GM23248 (cell line): Measurements from ENCODE around the gene PKHD1. TPM values are rescaled to one million over a fixed set of nuclear protein-coding genes. Genes with fewer than 3 reads are reported as not detected.
"Not testable (repeated sequence)": the region's sequence is repeated elsewhere in the genome, so short reads cannot be mapped to it uniquely, and the experiment has no call there.

Experiments
- DNase-seq: peaks from one replicate; pipeline ENCODE4 v3.0.0-alpha.2; 2015
- H2AFZ ChIP-seq: fragments of 200-600 bp; sonication (generic); 2 replicates; pipeline ENCODE4 v1.6.1; 2016; ENCODE audit warnings: antibody characterized with exemption
- H3F3A ChIP-seq: fragments of 200-600 bp; sonication (generic); 2 replicates; pipeline ENCODE4 v1.6.1; 2016; ENCODE audit warnings: mild to moderate bottlenecking, antibody characterized with exemption, mixed run types; ENCODE audit not compliant: insufficient read depth
- H3K27ac ChIP-seq: fragments of 200-600 bp; sonication (generic); 2 replicates; pipeline ENCODE4 v1.5.1; 2016; ENCODE audit warnings: mild to moderate bottlenecking
- H3K27me3 ChIP-seq: fragments of 200-600 bp; sonication (generic); replicated peaks from 2 replicates; pipeline ENCODE4 v1.6.1; 2016; ENCODE audit warnings: mild to moderate bottlenecking; ENCODE audit not compliant: insufficient read depth
- H3K36me3 ChIP-seq: fragments of 200-600 bp; sonication (generic); 2 replicates; pipeline ENCODE4 v1.6.1; 2016; ENCODE audit warnings: low read depth, mild to moderate bottlenecking
- H3K4me1 ChIP-seq: fragments of 200-600 bp; sonication (generic); 2 replicates; pipeline ENCODE4 v1.6.1; 2016; ENCODE audit warnings: mild to moderate bottlenecking; ENCODE audit not compliant: insufficient read depth
- H3K4me2 ChIP-seq: fragments of 200-600 bp; sonication (generic); one replicate; pipeline ENCODE4 v1.6.1; 2016; ENCODE audit warnings: mild to moderate bottlenecking; ENCODE audit not compliant: unreplicated experiment
- H3K4me3 ChIP-seq: fragments of 200-600 bp; sonication (generic); 2 replicates; pipeline ENCODE4 v1.5.1; 2016; ENCODE audit warnings: mild to moderate bottlenecking
- H3K79me2 ChIP-seq: fragments of 200-600 bp; sonication (generic); 2 replicates; pipeline ENCODE4 v1.6.1; 2016; ENCODE audit warnings: mild to moderate bottlenecking; ENCODE audit not compliant: insufficient read depth
- H3K9ac ChIP-seq: fragments of 200-600 bp; sonication (generic); 2 replicates; pipeline ENCODE4 v1.6.1; 2016; ENCODE audit warnings: mild to moderate bottlenecking
- H3K9me2 ChIP-seq: fragments of 200-600 bp; sonication (generic); 2 replicates; pipeline ENCODE4 v1.6.1; 2016; ENCODE audit warnings: mixed run types, mild to moderate bottlenecking, moderate library complexity; ENCODE audit not compliant: insufficient read depth
- H3K9me3 ChIP-seq: fragments of 200-600 bp; sonication (generic); one replicate; pipeline ENCODE4 v1.6.1; 2017; ENCODE audit warnings: low read depth
- H4K20me1 ChIP-seq: fragments of 200-600 bp; sonication (generic); 2 replicates; pipeline ENCODE4 v1.6.0; 2016; ENCODE audit not compliant: insufficient read depth
- EZH2 ChIP-seq: fragments of 200-600 bp; sonication (generic); IDR thresholded peaks from 2 replicates; pipeline ENCODE4 v1.6.1; 2018; ENCODE audit warnings: antibody characterized with exemption, mild to moderate bottlenecking; ENCODE audit not compliant: insufficient read depth, poor library complexity, severe bottlenecking
- EZH2phosphoT487 ChIP-seq: fragments of 200-600 bp; sonication (generic); IDR thresholded peaks from 2 replicates; pipeline ENCODE4 v1.6.1; 2018; ENCODE audit warnings: antibody characterized with exemption, moderate library complexity, mild to moderate bottlenecking, low read depth; ENCODE audit not compliant: insufficient read depth
- WGBS, 2 experiments: methylation state at CpG; one replicate each; pipeline ENCODE4 v1.1.6; 2015 to 2017; ENCODE audit warnings: low lambda C conversion rate in 2 of 2, low coverage in 1 of 2; ENCODE audit errors: missing lambda C conversion rate in 2 of 2; 5-methylcytosine and 5-hydroxymethylcytosine counted together
- in situ Hi-C: fragments of 300-500 bp; cut with MboI; formaldehyde crosslinking; loops from 2 replicates; pipeline ENCODE4 v1.15.0; 2020
- polyA plus RNA-seq: library from polyadenylated mRNA; unstranded; fragments of >200 nt; fragmentation: Nextera tagmentation; extraction: Ambion mirVana; gene quantifications from 2 replicates; pipeline ENCODE4 v1.2.1, GENCODE V29; 2016
- total RNA-seq: library from RNA; depleted of rRNA; stranded (reverse); fragments of >200 nt; shearing (Covaris generic); gene quantifications from 2 replicates; pipeline ENCODE4 v1.2.3, GENCODE V29; 2014

Gene PKHD1
- total and polyA plus RNA-seq, 2 experiments from 2014 or later = not detected

GRCh38 chr6:51954681-51955080 lies 132.7 kb downstream of the PKHD1 start:
- TF ChIP-seq EZH2 = no peak
- TF ChIP-seq EZH2phosphoT487 = no peak
- no peaks in the 10 kb centered on the region for H4K20me1 ChIP-seq
- H2AFZ ChIP-seq = no peak overlapping the region
- H3K9me3 ChIP-seq = no peaks in the 10 kb centered on the region
- DNase-seq = no peak
- no peaks in the 10 kb centered on the region for H3K36me3 ChIP-seq
- H3K9me2 ChIP-seq = no peaks in the 10 kb centered on the region
- no peak overlapping the region for H3K27ac ChIP-seq
- H3K4me1 ChIP-seq = no peaks in the 10 kb centered on the region
- no peaks in the 10 kb centered on the region for H3K79me2 ChIP-seq
- 13 to 19% methylated on average over 3 of the region's 3 CpGs for WGBS, 2 experiments
- no peak overlapping the region for H3K4me2 ChIP-seq
- in situ Hi-C loops = no loop called here
- no peaks in the 10 kb centered on the region for H3K27me3 ChIP-seq
- H3F3A ChIP-seq = no peaks in the 10 kb centered on the region
- no peak overlapping the region for H3K4me3 ChIP-seq
- no peak overlapping the region for H3K9ac ChIP-seq

- Histone ChIP-seq H3K36me3 (no peaks in the 10 kb centered on the region), H3K27ac (no peak overlapping the region), H3K9ac (no peak overlapping the region), H3K79me2 (no peaks in the 10 kb centered on the region), H2AFZ (no peak overlapping the region), H3K4me3 (no peak overlapping the region), H3F3A (no peaks in the 10 kb centered on the region), H4K20me1 (no peaks in the 10 kb centered on the region), H3K4me2 (no peak overlapping the region), H3K4me1 (no peaks in the 10 kb centered on the region), H3K9me2 (no peaks in the 10 kb centered on the region), H3K27me3 (no peaks in the 10 kb centered on the region), H3K9me3 (no peaks in the 10 kb centered on the region)
- TF ChIP-seq EZH2phosphoT487 (no peak), EZH2 (no peak)
- in situ Hi-C loops = no loop called here
- DNase-seq = no peak
Measured at GRCh38 chr6:51953246-51953645, 134.2 kb downstream of the PKHD1 start.

GRCh38 chr6:51951924-51952323 lies 135.5 kb downstream of the PKHD1 start:
- in situ Hi-C loops = no loop called here
- Histone ChIP-seq H3K4me2 (no peak overlapping the region), H2AFZ (no peak overlapping the region), H3K27ac (no peak overlapping the region), H3K79me2 (no peaks in the 10 kb centered on the region), H3K4me3 (no peak overlapping the region), H3F3A (no peaks in the 10 kb centered on the region), H3K9ac (no peak overlapping the region), H4K20me1 (no peaks in the 10 kb centered on the region), H3K27me3 (no peaks in the 10 kb centered on the region), H3K9me3 (no peaks in the 10 kb centered on the region), H3K4me1 (no peaks in the 10 kb centered on the region), H3K36me3 (no peaks in the 10 kb centered on the region), H3K9me2 (no peaks in the 10 kb centered on the region)
- DNase-seq = no peak
- no peak for TF ChIP-seq EZH2phosphoT487
- no peak for TF ChIP-seq EZH2

GRCh38 chr6:51949526-51949925 lies 137.9 kb downstream of the PKHD1 start:
- Histone ChIP-seq H3K27me3 (no peaks in the 10 kb centered on the region), H3F3A (no peaks in the 10 kb centered on the region), H3K9ac (no peak overlapping the region), H4K20me1 (no peaks in the 10 kb centered on the region), H3K9me2 (no peaks in the 10 kb centered on the region), H3K4me2 (no peak overlapping the region), H3K4me3 (no peak overlapping the region), H3K79me2 (no peaks in the 10 kb centered on the region), H3K36me3 (no peaks in the 10 kb centered on the region), H2AFZ (no peak overlapping the region), H3K4me1 (no peaks in the 10 kb centered on the region), H3K27ac (no peak overlapping the region), H3K9me3 (no peaks in the 10 kb centered on the region)
- in situ Hi-C loops = no loop called here
- TF ChIP-seq EZH2 (no peak), EZH2phosphoT487 (no peak)
- DNase-seq = no peak
- 3 to 15% methylated on average over 5 of the region's 5 CpGs for WGBS, 2 experiments

- H3K79me2 ChIP-seq, H2AFZ ChIP-seq, H3K9me2 ChIP-seq, H3K27ac ChIP-seq, H3K9ac ChIP-seq, DNase-seq, H3K4me2 ChIP-seq, H3K9me3 ChIP-seq, H4K20me1 ChIP-seq, H3K27me3 ChIP-seq, H3K4me3 ChIP-seq, H3K36me3 ChIP-seq, H3F3A ChIP-seq, H3K4me1 ChIP-seq, in situ Hi-C loops: not testable (repeated sequence)
- WGBS, 2 experiments = 7 to 8% methylated on average over 2 of the region's 2 CpGs
Measured at GRCh38 chr6:51939695-51940094, 147.7 kb downstream of the PKHD1 start.
